Measurements from ENCODE around the gene PCNX2. TPM values are rescaled to one million over a fixed set of nuclear protein-coding genes. Genes with fewer than 3 reads are reported as not detected.

Gene PCNX2
- total RNA-seq, 2 donors from 2014 or later: 24.1 to 72.1 TPM

DNA sequence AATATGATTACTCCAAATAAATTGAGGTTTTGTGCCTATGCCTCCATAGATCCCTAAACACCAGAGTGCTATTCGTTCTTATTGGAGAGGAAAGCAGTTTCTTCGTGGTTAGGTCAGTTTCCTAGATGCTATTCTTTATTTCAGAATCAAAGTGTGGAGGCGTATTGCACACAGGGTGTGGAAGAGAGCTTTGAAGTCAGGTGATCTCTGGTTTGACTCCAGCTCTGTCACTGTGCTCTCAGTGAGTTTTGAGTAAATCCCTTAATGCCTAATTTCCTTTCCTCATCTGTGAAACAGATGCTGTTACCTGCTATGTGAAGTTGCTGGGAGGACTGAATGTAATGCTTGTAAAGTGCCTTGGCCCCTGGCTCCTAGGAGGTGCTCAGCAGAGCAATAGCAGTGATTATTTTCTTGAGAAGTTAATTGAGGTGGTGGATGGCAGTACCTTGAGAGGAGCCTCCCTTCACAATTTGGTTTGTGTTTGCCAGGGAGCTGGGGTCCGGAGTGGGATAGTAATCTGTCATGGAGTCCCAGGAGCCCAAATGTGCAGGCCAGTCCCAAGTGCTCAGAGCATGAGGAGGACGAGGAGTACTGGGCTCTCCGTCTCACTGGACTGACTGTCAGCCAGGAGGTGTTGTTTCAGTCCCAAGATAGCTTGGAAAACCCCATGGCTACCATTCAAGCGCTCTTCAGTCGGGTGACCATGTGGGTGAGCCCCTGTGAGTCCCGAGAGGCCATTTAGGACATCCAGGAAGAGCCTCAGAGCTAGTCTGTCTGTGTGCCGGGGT, 330.2 kb downstream of the PCNX2 start:
- H3K27ac ChIP-seq: no peak overlapping the region
- TF ChIP-seq POLR2A (IDR thresholded peaks at IDR 0.05): no peak
- TF ChIP-seq, protein P1, sequence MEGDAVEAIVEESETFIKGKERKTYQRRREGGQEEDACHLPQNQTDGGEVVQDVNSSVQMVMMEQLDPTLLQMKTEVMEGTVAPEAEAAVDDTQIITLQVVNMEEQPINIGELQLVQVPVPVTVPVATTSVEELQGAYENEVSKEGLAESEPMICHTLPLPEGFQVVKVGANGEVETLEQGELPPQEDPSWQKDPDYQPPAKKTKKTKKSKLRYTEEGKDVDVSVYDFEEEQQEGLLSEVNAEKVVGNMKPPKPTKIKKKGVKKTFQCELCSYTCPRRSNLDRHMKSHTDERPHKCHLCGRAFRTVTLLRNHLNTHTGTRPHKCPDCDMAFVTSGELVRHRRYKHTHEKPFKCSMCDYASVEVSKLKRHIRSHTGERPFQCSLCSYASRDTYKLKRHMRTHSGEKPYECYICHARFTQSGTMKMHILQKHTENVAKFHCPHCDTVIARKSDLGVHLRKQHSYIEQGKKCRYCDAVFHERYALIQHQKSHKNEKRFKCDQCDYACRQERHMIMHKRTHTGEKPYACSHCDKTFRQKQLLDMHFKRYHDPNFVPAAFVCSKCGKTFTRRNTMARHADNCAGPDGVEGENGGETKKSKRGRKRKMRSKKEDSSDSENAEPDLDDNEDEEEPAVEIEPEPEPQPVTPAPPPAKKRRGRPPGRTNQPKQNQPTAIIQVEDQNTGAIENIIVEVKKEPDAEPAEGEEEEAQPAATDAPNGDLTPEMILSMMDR (IDR thresholded peaks at IDR 0.05): no peak
- no peaks in the 10 kb centered on the region for H3K9me3 ChIP-seq
- DNase-seq (no peak), ATAC-seq (no peak)
- 89 to 92% methylated on average over 6 to 10 of the region's 10 CpGs for WGBS, 2 donors
- H3K4me1 ChIP-seq: no peaks in the 10 kb centered on the region
- intact Hi-C loops (cut with DNase I): no loop called here
- no peaks in the 10 kb centered on the region for H3K36me3 ChIP-seq (replicated peaks in 1 of 2; ENCODE audit: insufficient read depth in 1 of 2, low read depth in 2 of 2)
- H3K27me3 ChIP-seq: no peaks in the 10 kb centered on the region
- no peak overlapping the region for H3K4me3 ChIP-seq

DNA sequence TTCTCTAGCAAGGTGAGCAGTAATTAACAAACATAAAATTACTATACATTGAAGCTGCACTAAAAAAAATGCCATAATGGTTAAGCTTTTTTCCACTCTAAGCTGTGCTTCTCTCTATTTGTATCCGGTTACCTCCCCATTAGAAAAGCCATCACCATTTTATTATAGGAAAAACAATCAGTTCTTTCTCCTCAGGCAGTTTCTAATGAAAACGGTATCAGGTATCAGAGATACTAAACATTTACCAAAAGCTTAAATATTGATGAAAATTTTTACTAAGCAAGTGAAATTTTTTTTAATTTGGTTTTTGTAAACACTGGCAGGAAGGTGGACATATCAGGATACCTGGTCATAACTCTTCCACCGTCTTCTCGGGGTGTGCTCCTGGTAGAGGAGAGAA, 330.9 kb downstream of the PCNX2 start:
- no peaks in the 10 kb centered on the region for H3K36me3 ChIP-seq (replicated peaks in 1 of 2; ENCODE audit: insufficient read depth in 1 of 2, low read depth in 2 of 2)
- DNase-seq (no peak), ATAC-seq (no peak)
- H3K9me3 ChIP-seq: no peaks in the 10 kb centered on the region
- WGBS, 2 donors: 88 to 91% methylated on average over 4 of the region's 4 CpGs
- H3K27ac ChIP-seq: no peak overlapping the region
- H3K4me1 ChIP-seq: no peaks in the 10 kb centered on the region
- TF ChIP-seq POLR2A (IDR thresholded peaks at IDR 0.05): no peak
- TF ChIP-seq, protein P1 (IDR thresholded peaks at IDR 0.05): no peak
- intact Hi-C loops (cut with DNase I): no loop called here
- no peak overlapping the region for H3K4me3 ChIP-seq
- H3K27me3 ChIP-seq: no peaks in the 10 kb centered on the region

DNA sequence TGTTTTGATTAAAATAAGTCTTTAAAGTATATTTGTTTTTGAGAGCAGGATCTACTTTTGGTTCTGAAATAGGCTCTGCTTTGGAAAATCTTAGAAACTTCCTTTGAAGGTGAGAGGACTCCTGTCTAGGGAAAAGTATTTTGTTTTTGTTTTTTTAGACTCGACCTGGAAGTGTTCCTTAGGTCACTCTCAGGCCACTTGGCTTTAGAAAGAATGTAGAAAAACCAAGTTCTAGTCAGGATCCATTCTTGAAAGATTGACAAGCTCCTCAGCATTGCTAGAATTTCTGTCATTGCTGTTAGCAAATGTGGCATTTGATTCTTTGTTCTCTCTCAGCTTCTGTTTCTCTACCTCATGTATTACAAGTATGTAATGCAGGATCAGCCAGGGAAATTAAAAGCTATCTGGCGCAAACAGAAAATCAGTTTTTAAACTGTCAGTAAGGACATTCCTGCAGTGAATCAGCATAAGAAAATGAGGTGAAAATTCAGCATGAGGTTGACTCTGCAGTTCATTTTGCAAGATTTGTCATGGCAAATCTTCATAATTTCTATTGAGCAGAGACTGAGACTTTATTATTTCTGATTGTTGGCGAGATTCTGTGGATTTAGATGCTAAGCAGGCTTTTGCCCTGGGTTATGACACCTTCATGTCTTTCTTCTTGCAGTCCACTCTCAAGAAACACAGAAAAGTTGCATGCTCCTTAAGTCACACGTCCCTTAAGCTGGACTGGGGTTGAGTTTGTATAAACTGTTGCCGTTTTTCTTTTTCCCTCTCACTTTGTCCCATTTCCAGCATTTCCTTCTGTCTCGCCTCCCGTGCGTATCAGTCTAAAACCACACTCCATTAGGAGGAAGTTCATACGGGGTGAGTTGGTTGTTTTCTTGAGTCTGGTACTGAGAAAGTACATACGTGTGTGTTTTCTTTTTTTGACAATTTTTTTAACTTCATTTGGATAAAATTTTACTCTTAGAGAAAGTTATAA, 332.5 kb downstream of the PCNX2 start:
- DNase-seq (peak in 1 of 4 donors; percentile 28), ATAC-seq (peak; percentile 35)
- intact Hi-C loops (cut with DNase I): no loop called here
- H3K9me3 ChIP-seq: no peaks in the 10 kb centered on the region
- no peaks in the 10 kb centered on the region for H3K4me1 ChIP-seq
- H3K4me3 ChIP-seq: no peak overlapping the region
- TF ChIP-seq, protein P1 (IDR thresholded peaks at IDR 0.05): no peak
- no peak for TF ChIP-seq POLR2A (IDR thresholded peaks at IDR 0.05)
- no peaks in the 10 kb centered on the region for H3K27me3 ChIP-seq
- H3K36me3 ChIP-seq (replicated peaks in 1 of 2; ENCODE audit: insufficient read depth in 1 of 2, low read depth in 2 of 2): no peaks in the 10 kb centered on the region
- WGBS, 2 donors: 44 to 54% methylated on average over 10 of the region's 10 CpGs
- peak overlapping the region in 2 of 4 donors; percentile 4 to 26 for H3K27ac ChIP-seq

DNA sequence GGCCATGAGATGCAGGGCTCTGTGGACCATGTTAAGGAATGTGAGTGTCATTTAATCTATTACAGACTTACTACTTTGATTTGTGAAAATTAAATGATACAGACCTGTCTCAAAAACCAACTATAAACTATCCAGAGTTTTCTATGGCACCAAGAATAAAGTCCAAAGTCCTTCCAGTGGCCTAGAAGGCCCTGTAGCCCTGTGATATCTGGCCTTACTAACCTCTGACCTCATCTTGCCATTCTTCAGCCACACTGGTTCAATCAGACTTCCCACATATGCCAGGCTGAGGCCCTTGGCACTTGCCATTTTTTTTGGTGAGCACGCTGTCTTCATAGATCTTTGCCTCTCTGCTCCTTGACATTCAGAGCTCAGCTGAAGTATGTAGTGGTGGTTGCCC, 337.5 kb downstream of the PCNX2 start:
- no peak overlapping the region for H3K27ac ChIP-seq
- DNase-seq (no peak), ATAC-seq (no peak)
- H3K27me3 ChIP-seq: no peaks in the 10 kb centered on the region
- H3K36me3 ChIP-seq (replicated peaks in 1 of 2; ENCODE audit: insufficient read depth in 1 of 2, low read depth in 2 of 2): no peaks in the 10 kb centered on the region
- H3K4me1 ChIP-seq: peaks cover 1% of the 10 kb centered on the region
- intact Hi-C loops (cut with DNase I): no loop called here
- H3K9me3 ChIP-seq: no peaks in the 10 kb centered on the region
- no peak overlapping the region for H3K4me3 ChIP-seq
- 87 to 100% methylated on average over 1 of the region's 1 CpG for WGBS, 2 donors
- TF ChIP-seq, protein P1 (IDR thresholded peaks at IDR 0.05): no peak
- no peak for TF ChIP-seq POLR2A (IDR thresholded peaks at IDR 0.05)

All from body of pancreas (tissue), 4 donors.